Body of pancreas (tissue), 4 donors: ENCODE data around the gene NELFB. TPM values are rescaled to one million over a fixed set of nuclear protein-coding genes. Genes with fewer than 3 reads are reported as not detected.

ENCODE experiments used
- ATAC-seq: fragments of 150-250 bp; one replicate; pipeline ENCODE4 v1.9.1; 2016
- DNase-seq, 4 donors: peaks; one replicate each; pipeline ENCODE4 v3.0.0-alpha.2; 2019
- H3K27ac ChIP-seq, 4 donors: fragments of 200-600 bp; sonication (generic); 1 replicate in 3 of 4; 2 replicates in 1 of 4; pipeline versions ENCODE4 v1.5.1 to v1.6.1; 2016 to 2019; ENCODE audit warnings: mild to moderate bottlenecking in 1 of 4, mixed read lengths in 1 of 4, moderate library complexity in 1 of 4
- H3K27me3 ChIP-seq, 2 donors: fragments of 200-600 bp; sonication (generic); one replicate each; pipeline ENCODE4 v1.6.0; 2016; ENCODE audit warnings: mild to moderate bottlenecking in 1 of 2
- H3K36me3 ChIP-seq, 2 donors: fragments of 200-600 bp; sonication (generic); replicated peaks in 1 of 2; 2 replicates each; pipeline ENCODE4 v1.5.1; 2016; ENCODE audit warnings: low read depth in 2 of 2; ENCODE audit not compliant: insufficient read depth in 1 of 2
- H3K4me1 ChIP-seq: fragments of 200-600 bp; sonication (generic); one replicate; pipeline ENCODE4 v1.6.0; 2016
- H3K4me3 ChIP-seq, 2 donors: fragments of 200-600 bp; sonication (generic); 1 replicate in 1 of 2; 2 replicates in 1 of 2; pipeline ENCODE4 v1.5.1; 2016 to 2019
- H3K9me3 ChIP-seq, 3 donors: fragments of 200-600 bp; sonication (generic); 1 replicate in 2 of 3; 2 replicates in 1 of 3; pipeline ENCODE4 v1.5.1; 2016
- CTCF ChIP-seq, 7 experiments: fragments of 450-650 bp in 4 of 7; fragments of 200-600 bp in 3 of 7; sonication (generic) in 3 of 7; IDR thresholded peaks; one replicate each; pipeline ENCODE4 v1.5.1; 2016 to 2019; ENCODE audit warnings: antibody characterized with exemption in 7 of 7
- POLR2A ChIP-seq, 3 donors: fragments of 450-650 bp; IDR thresholded peaks; one replicate each; pipeline ENCODE4 v1.6.1; 2016; ENCODE audit warnings: antibody characterized with exemption in 3 of 3, mild to moderate bottlenecking in 2 of 3
- WGBS, 2 donors: methylation state at CpG; one replicate each; pipeline ENCODE4 v1.1.5; 2017; 5-methylcytosine and 5-hydroxymethylcytosine counted together
- intact Hi-C: fragments of 100-400 bp; cut with DNase I; formaldehyde crosslinking; loops from one replicate; pipeline ENCODE4 v1.15.1; 2023
- total RNA-seq, 2 donors: library from RNA; depleted of rRNA; stranded (reverse); fragments of >200 nt; gene quantifications; one replicate each; pipeline ENCODE4 v1.1.0, GENCODE V29; 2016

The NELFB gene
- total RNA-seq, 2 donors from 2014 or later, result 31.3 to 34.2 TPM

- DNase-seq, result no peak
- Histone ChIP-seq H3K27me3 (peaks cover 0 to 26% of the 10 kb centered on the region in 2 donors), H3K27ac (no peak overlapping the region), H3K36me3 (no peaks in the 10 kb centered on the region), H3K9me3 (no peaks in the 10 kb centered on the region), H3K4me1 (peaks cover 27% of the 10 kb centered on the region), H3K4me3 (no peak overlapping the region)
- intact Hi-C loops, result loop anchor here (5.0 kb wide), 2 partner anchors 40 to 115 kb away; no protein-coding TSS in a partner anchor
- ATAC-seq, result no peak
- TF ChIP-seq POLR2A (IDR thresholded peaks at IDR 0.05) (no peak), CTCF (IDR thresholded peaks at IDR 0.05) (no peak)
- 68 to 77% methylated on average over 4 to 10 of the region's 10 CpGs for WGBS, 2 donors
Observed at GRCh38 chr9:137232101-137232500, 23.0 kb upstream of the NELFB start.

GRCh38 chr9:137232510-137232909, 22.6 kb upstream of the NELFB start:
- TF ChIP-seq CTCF (IDR thresholded peaks at IDR 0.05), result no peak
- TF ChIP-seq POLR2A (IDR thresholded peaks at IDR 0.05), result no peak
- no peak overlapping the region for H3K27ac ChIP-seq
- peaks cover 27% of the 10 kb centered on the region for H3K4me1 ChIP-seq
- 60 to 80% methylated on average over 2 to 24 of the region's 24 CpGs for WGBS, 2 donors
- H3K9me3 ChIP-seq, result no peaks in the 10 kb centered on the region
- H3K36me3 ChIP-seq, result no peaks in the 10 kb centered on the region
- DNase-seq (no peak), ATAC-seq (no peak)
- intact Hi-C loops, result loop anchor here (5.0 kb wide), 2 partner anchors 40 to 115 kb away; no protein-coding TSS in a partner anchor
- peaks cover 0 to 26% of the 10 kb centered on the region in 2 donors for H3K27me3 ChIP-seq
- no peak overlapping the region for H3K4me3 ChIP-seq

- no peak for ATAC-seq
Observed at GRCh38 chr9:137233143-137233980, 21.8 kb upstream of the NELFB start.

GRCh38 chr9:137234055-137234697, 21.0 kb upstream of the NELFB start:
- H3K4me3 ChIP-seq, result no peak overlapping the region
- intact Hi-C loops, result loop anchor here (5.0 kb wide), 2 partner anchors 42 to 117 kb away; no protein-coding TSS in a partner anchor
- H3K4me1 ChIP-seq, result peaks cover 35% of the 10 kb centered on the region
- TF ChIP-seq CTCF (IDR thresholded peaks at IDR 0.05) (no peak), POLR2A (IDR thresholded peaks at IDR 0.05) (no peak)
- H3K27me3 ChIP-seq, result peaks cover 0 to 26% of the 10 kb centered on the region in 2 donors
- WGBS, 2 donors, result 36% methylated on average over 21 of the region's 40 CpGs; no CpG with 5 or more reads in 1 of the 2 donors
- DNase-seq, result no peak
- no peak overlapping the region for H3K27ac ChIP-seq
- H3K9me3 ChIP-seq, result no peaks in the 10 kb centered on the region
- ATAC-seq, result no peak
- H3K36me3 ChIP-seq, result no peaks in the 10 kb centered on the region

More at GRCh38 chr9:137233143-137233980, 21.8 kb upstream of the NELFB start:
- peaks cover 0 to 26% of the 10 kb centered on the region in 2 donors for H3K27me3 ChIP-seq
- 60 to 69% methylated on average over 15 to 40 of the region's 40 CpGs for WGBS, 2 donors
- no peaks in the 10 kb centered on the region for H3K36me3 ChIP-seq
- no peaks in the 10 kb centered on the region for H3K9me3 ChIP-seq
- no peak overlapping the region for H3K27ac ChIP-seq
- TF ChIP-seq POLR2A (IDR thresholded peaks at IDR 0.05) (no peak), CTCF (IDR thresholded peaks at IDR 0.05) (no peak)
- no peak for DNase-seq
- intact Hi-C loops, result loop anchor here (5.0 kb wide), 2 partner anchors 41 to 116 kb away; no protein-coding TSS in a partner anchor
- H3K4me3 ChIP-seq, result no peak overlapping the region
- H3K4me1 ChIP-seq, result peaks cover 29% of the 10 kb centered on the region
